ENCODE measurements around the gene ZNF92. TPM values are rescaled to one million over a fixed set of nuclear protein-coding genes. Genes with fewer than 3 reads are reported as not detected.
"Not testable (repeated sequence)": the region's sequence is repeated elsewhere in the genome, so short reads cannot be mapped to it uniquely, and the experiment has no call there.

ZNF92 gene
- total RNA-seq, 2 donors from 2014 or later: 26.4 to 26.5 TPM

DNA sequence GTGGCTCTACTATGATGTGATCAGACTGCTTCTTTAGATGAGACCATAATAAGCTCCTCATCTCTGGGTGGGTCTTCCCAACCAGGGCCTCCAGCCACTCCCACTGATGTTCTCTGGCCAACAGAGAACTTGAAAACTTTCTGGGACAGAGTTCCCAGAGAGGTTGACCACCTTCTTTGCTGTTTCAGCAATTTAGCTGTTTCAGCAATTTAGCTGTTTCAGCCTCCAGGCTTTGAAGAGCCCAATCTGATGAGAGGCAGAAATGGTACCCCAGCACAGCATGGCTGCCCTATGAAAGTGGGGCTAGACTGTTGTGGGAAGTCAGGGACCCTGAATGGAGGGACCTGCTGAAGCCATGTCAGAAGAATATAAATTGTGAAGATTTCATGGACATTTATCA lies 49.0 kb downstream of the ZNF92 start:
- DNase-seq: no peak
- H3K9ac ChIP-seq (ENCODE audit: extremely low read depth, low read length, poor library complexity, severe bottlenecking): no peak overlapping the region
- H3K36me3 ChIP-seq (ENCODE audit: control insufficient read depth, insufficient read depth, low read length): no peaks in the 10 kb centered on the region
- TF ChIP-seq, protein P1, sequence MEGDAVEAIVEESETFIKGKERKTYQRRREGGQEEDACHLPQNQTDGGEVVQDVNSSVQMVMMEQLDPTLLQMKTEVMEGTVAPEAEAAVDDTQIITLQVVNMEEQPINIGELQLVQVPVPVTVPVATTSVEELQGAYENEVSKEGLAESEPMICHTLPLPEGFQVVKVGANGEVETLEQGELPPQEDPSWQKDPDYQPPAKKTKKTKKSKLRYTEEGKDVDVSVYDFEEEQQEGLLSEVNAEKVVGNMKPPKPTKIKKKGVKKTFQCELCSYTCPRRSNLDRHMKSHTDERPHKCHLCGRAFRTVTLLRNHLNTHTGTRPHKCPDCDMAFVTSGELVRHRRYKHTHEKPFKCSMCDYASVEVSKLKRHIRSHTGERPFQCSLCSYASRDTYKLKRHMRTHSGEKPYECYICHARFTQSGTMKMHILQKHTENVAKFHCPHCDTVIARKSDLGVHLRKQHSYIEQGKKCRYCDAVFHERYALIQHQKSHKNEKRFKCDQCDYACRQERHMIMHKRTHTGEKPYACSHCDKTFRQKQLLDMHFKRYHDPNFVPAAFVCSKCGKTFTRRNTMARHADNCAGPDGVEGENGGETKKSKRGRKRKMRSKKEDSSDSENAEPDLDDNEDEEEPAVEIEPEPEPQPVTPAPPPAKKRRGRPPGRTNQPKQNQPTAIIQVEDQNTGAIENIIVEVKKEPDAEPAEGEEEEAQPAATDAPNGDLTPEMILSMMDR (conservative IDR thresholded peaks at IDR 0.05): no peak
- H3K4me3 ChIP-seq (ENCODE audit: low read length): no peak overlapping the region
- H3K4me1 Mint-ChIP-seq: no peaks in the 10 kb centered on the region
- H3K9me3 ChIP-seq (ENCODE audit: control insufficient read depth, low read length): peaks cover 13% of the 10 kb centered on the region
- no peaks in the 10 kb centered on the region for H3K27me3 ChIP-seq (ENCODE audit: control insufficient read depth, insufficient read depth, low read length, poor library complexity, severe bottlenecking)
- H3K27ac ChIP-seq (ENCODE audit: low read depth, low read length): no peak overlapping the region
- peaks cover 71% of the 10 kb centered on the region for H3K9me3 Mint-ChIP-seq
- H3K27me3 Mint-ChIP-seq (ENCODE audit: insufficient read depth): no peaks in the 10 kb centered on the region
- no peak overlapping the region for H3K4me3 Mint-ChIP-seq
- H3K27ac Mint-ChIP-seq: no peak overlapping the region
- no peaks in the 10 kb centered on the region for H3K36me3 Mint-ChIP-seq (ENCODE audit: low read depth)
- H3K4me1 ChIP-seq (ENCODE audit: control insufficient read depth, insufficient read depth, low read length): no peaks in the 10 kb centered on the region

DNA sequence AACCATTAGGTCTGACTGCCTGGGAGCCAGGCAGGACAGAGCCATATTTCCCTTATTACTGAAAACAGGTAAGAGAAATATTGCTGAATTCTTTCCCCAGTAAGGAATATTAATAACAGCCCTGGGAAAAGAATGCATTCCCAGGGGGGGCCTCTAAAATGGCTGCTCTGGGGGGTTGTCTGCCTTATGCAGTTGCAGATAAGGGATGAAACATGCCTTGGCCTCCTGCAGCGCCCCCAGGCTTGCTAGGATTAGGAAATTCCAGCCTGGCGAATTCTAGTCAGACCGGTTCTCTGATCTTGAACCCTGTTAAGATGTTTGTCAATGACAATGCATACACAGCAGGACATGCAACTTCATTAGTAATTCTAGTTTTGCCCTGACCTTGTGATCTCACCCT lies 49.6 kb downstream of the ZNF92 start:
- DNase-seq; H3K36me3 Mint-ChIP-seq (ENCODE audit: low read depth); H3K9ac ChIP-seq (ENCODE audit: extremely low read depth, low read length, poor library complexity, severe bottlenecking); H3K4me1 ChIP-seq (ENCODE audit: control insufficient read depth, insufficient read depth, low read length); H3K27me3 ChIP-seq (ENCODE audit: control insufficient read depth, insufficient read depth, low read length, poor library complexity, severe bottlenecking); H3K4me3 ChIP-seq (ENCODE audit: low read length); H3K36me3 ChIP-seq (ENCODE audit: control insufficient read depth, insufficient read depth, low read length); H3K4me1 Mint-ChIP-seq; H3K4me3 Mint-ChIP-seq; H3K27ac ChIP-seq (ENCODE audit: low read depth, low read length); H3K27ac Mint-ChIP-seq; H3K27me3 Mint-ChIP-seq (ENCODE audit: insufficient read depth): not testable (repeated sequence)
- H3K9me3 ChIP-seq (ENCODE audit: control insufficient read depth, low read length): peaks cover 13% of the 10 kb centered on the region
- WGBS, 2 experiments (ENCODE audit: insufficient coverage in 1 of 2, insufficient read length in 1 of 2): 79 to 80% methylated on average over 1 to 3 of the region's 3 CpGs
- peaks cover 76% of the 10 kb centered on the region for H3K9me3 Mint-ChIP-seq

GRCh38 chr7:65429642-65430343 lies 56.1 kb downstream of the ZNF92 start:
- H3K36me3 ChIP-seq (ENCODE audit: control insufficient read depth, insufficient read depth, low read length): no peaks in the 10 kb centered on the region
- Mint-ChIP-seq H3K36me3 (ENCODE audit: low read depth) (peaks cover 3% of the 10 kb centered on the region), H3K4me3 (no peak overlapping the region), H3K27ac (no peak overlapping the region), H3K27me3 (ENCODE audit: insufficient read depth) (peaks cover 2% of the 10 kb centered on the region), H3K9me3 (peaks cover 65% of the 10 kb centered on the region), H3K4me1 (no peaks in the 10 kb centered on the region)
- no peak overlapping the region for H3K9ac ChIP-seq (ENCODE audit: extremely low read depth, low read length, poor library complexity, severe bottlenecking)
- TF ChIP-seq, protein P1 (conservative IDR thresholded peaks at IDR 0.05): no peak
- peaks cover 44% of the 10 kb centered on the region for H3K9me3 ChIP-seq (ENCODE audit: control insufficient read depth, low read length)
- WGBS, 2 experiments (ENCODE audit: insufficient coverage in 1 of 2, insufficient read length in 1 of 2): 86 to 90% methylated on average over 24 to 26 of the region's 26 CpGs
- H3K4me3 ChIP-seq (ENCODE audit: low read length): peak overlapping the region; percentile 72
- no peak for DNase-seq
- no peaks in the 10 kb centered on the region for H3K27me3 ChIP-seq (ENCODE audit: control insufficient read depth, insufficient read depth, low read length, poor library complexity, severe bottlenecking)
- no peaks in the 10 kb centered on the region for H3K4me1 ChIP-seq (ENCODE audit: control insufficient read depth, insufficient read depth, low read length)
- H3K27ac ChIP-seq (ENCODE audit: low read depth, low read length): no peak overlapping the region

Data from endodermal cell (in vitro differentiated cells).